ENCODE measurements around the gene IL3.

DNA sequence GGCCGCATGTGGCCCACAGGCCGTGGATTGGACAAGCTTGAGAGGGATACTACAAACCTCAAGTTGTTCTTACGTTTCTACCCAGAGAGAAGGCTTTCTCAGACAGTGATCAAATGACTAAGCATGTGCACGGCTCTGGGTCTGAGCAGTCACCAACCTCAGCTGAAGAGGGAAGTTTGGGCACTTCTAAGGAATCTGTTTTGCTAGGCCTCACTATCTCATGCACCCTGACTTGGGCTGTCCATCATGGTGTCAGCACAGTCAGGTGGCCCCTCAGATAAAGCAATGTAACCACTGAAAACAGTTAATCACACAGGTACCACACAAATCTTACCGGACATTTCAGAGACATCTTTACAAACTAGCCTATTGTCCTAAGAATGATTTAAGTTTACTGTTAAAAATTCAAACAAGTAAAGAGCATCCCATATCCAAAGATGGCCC lies 37.7 kb downstream of the IL3 start:
- TF ChIP-seq EZH2 (IDR thresholded peaks at IDR 0.05; ENCODE audit: insufficient read depth, poor library complexity, severe bottlenecking) (no peak), EZH2phosphoT487 (IDR thresholded peaks at IDR 0.05; ENCODE audit: insufficient read depth, low read depth) (no peak)
